GM21367 (cell line): ENCODE results near the gene ABCG8.

ENCODE experiments used
- ATAC-seq: cut with Tn5 transposase; IDR thresholded peaks from one replicate; pipeline ENCODE4 v1.9.1; 2021; ENCODE audit not compliant: unreplicated experiment

ABCG8 gene

GRCh38 chr2:43838560-43839267 lies at the start of gene ABCG8, which contains the start of gene ABCG5:
Gene ABCG8 (plus strand): TSS chr2:43838971. CDS start chr2:43839054, 83 bp downstream.
Gene ABCG5 (minus strand): TSS chr2:43838839. CDS start chr2:43838679, 160 bp downstream.
- ATAC-seq = no peak

GRCh38 chr2:43790147-43790546 lies 48.6 kb upstream of the ABCG8 start:
- no peak for ATAC-seq

DNA sequence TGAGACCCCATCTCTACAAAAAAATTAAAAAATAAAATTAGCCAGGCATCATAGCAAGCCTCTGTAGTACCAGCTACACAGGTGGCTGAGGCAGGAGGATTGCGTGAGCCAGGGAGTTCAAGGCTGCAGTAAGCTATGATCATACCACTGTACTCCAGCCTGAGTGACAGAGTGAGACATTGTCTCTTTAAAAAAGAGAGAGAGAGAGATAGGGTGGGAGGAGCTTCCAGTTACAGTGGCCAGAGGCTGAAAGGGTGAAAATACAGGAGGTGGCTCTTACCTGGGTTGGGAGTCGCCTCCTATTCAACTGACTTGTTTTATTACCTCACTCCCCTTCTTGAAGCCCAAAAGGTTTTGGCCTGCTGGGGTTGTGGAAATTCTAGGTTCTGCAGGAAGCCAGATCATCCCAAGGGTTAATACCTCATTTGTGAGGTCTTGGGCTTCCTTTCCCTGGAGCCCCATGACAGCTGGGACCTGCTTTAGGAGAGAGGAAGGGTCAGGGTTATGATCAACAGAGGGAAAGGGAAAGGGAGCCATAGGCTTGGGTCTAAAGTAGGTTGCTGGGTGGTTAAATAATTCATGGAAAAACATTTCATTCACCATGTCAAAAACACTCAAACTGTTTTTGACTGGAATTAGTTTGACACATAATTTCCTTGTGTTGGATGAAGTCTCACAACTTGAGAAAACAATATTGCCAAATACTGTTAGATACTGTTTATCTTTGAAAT lies 47.6 kb upstream of the ABCG8 start:
- ATAC-seq = no peak

GRCh38 chr2:43792653-43793052 lies 46.1 kb upstream of the ABCG8 start:
- no peak for ATAC-seq

- no peak for ATAC-seq
These were observed 43.8 kb upstream of the ABCG8 start for GRCh38 chr2:43794956-43795355.

DNA sequence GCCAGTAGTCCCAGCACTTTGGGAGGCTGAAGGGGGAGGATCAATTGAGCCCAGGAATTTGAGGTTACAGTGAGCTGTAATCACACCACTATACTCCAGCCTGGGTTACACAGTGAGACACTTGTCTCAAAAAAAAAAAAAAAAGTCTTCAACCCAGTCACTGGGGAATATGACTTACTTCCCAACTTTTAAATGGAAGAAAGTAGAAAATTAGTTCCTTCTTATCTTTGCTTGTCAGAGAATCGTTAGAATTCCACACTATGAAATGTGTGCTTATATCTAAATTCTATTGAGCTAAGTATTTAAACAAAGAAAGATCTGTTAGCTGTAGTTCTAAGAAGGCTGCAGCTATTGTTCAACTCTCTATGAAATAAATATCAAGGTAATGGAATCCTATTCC lies 42.6 kb upstream of the ABCG8 start:
- ATAC-seq = no peak

- no peak for ATAC-seq
These were observed 40.5 kb upstream of the ABCG8 start for GRCh38 chr2:43798300-43798699.

DNA sequence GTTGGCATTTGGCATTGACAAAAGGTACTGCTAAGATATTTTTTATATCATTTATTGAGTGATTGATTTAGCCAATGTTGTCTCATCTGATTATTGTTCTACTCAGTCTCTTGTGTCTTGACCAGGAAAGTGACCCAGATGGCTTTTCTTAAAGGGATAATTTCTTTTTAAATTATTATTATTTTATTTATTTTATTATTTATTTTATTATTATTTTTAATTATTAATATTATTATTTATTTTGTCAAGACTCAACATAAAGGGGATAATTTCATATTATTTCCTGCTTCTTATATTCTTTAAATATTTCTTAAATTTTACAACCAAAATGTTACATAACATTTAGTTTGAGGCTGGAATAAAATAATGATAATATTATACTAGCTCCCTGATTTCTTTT lies 37.9 kb upstream of the ABCG8 start:
- ATAC-seq = no peak

DNA sequence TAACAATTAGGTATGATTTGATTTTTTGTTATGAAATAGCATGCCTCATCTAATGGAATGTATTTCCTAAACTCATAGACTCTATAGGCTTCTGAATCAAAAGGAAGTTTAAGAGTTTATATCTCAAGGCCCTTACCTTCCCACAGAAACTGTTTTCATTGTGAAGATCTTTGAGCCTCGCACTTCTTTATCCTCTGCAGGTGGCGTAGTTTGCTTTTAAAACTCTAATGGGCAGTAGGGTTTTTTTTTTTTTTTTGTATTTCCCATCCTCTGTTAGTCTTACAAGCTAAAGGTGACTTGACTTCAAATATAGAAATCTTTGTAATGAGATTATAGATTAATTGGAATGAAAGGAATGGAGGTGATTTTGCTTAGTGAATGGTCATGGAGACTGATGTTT lies 36.6 kb upstream of the ABCG8 start:
- no peak for ATAC-seq

GRCh38 chr2:43803113-43803512 lies 35.7 kb upstream of the ABCG8 start:
- no peak for ATAC-seq

GRCh38 chr2:43806719-43807031 lies 32.1 kb upstream of the ABCG8 start:
- no peak for ATAC-seq

DNA sequence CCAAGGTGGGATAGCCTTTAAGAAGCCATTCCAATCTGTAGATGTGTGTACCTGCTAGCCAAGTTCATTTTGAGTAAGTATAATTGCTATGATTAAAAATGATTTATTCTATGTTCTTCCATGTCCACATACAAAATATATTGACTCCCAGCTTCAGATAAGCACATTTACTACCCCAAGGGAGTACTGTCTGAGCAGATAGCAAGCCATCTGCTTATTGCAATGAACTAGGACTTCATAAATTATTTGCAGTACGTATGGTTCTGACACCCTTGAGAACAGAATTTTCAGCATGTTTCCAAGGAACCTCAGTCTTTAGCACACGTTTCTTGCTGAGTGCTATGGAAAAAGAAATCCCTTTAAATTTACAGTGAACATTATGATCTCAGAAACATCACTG lies 28.3 kb upstream of the ABCG8 start:
- ATAC-seq = no peak

- no peak for ATAC-seq
These were observed 27.9 kb upstream of the ABCG8 start for GRCh38 chr2:43810888-43811287.

GRCh38 chr2:43812006-43812405 lies 26.8 kb upstream of the ABCG8 start:
- no peak for ATAC-seq

- ATAC-seq = no peak
These were observed 25.8 kb upstream of the ABCG8 start for GRCh38 chr2:43812947-43813346.

DNA sequence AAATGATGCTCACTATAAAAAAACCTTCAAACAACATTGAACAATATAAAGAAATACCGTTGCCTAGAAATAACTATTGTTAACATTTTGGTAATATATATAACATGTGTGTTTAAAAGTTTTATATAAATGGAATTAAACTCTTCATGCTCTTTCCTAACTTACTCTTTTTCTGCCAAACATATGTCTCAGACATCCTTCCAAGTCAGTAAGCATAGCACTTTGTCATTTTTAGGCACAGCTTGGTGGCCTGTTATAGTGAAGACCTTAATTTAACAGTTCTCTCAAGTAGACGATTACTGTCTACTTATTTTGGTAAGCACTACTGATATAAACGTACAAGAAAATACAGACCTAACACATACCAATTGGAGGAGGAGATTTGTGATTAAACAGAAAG lies 24.1 kb upstream of the ABCG8 start:
- no peak for ATAC-seq

DNA sequence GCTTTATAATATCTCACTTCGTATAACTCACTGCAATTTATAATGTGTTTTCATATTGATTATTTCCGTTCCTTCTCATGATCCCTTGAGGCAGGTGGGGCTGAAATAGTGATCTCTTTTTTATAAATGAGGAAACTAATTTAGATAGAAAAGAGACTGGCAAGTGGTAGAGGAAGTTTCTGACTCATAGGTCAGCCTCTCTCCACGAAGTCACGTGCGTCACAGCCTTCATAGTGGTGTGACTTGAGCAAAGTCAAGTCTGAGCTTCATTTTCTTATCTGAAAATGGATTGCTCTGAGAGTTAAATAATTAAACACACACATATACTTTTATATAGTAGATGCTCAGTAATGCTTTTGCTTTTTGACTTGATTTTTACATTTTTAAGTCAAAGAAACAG lies 20.0 kb upstream of the ABCG8 start:
- ATAC-seq = no peak

DNA sequence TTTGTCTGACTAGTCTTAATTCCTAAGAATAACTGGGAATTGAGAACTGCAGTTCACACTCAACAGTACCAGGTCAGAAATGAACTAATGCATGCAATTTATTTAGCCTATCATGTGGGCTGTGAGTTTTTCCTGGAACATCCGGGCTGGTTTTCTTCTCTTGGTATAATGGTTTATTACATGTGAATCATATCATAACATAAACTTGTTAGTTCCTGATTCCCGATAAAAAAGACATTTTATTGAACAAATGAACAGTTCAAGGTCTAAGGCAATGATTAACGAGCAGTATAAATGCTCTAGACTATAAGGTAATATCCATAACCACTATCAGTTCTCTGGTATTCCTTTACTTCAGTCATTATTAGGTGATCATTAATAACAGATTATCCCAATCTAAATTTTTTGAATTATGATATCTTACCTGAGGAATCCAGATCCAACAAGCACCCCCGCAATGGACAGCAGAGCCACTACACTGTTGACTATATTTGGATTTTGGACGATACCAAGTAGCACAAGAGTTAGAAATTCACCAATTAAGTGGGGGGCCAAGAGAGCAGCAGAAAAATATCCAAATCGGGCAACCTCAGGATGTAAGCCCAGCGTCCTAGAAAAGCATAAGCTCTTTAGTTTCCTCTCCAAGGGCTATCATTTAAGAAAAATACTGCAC lies 19.1 kb upstream of the ABCG8 start:
- ATAC-seq = no peak

- ATAC-seq = no peak
These were observed 15.9 kb upstream of the ABCG8 start for GRCh38 chr2:43822839-43823238.

GRCh38 chr2:43823751-43824150 lies 15.0 kb upstream of the ABCG8 start:
- ATAC-seq = no peak

- no peak for ATAC-seq
These were observed 14.3 kb upstream of the ABCG8 start for GRCh38 chr2:43824512-43824911.

DNA sequence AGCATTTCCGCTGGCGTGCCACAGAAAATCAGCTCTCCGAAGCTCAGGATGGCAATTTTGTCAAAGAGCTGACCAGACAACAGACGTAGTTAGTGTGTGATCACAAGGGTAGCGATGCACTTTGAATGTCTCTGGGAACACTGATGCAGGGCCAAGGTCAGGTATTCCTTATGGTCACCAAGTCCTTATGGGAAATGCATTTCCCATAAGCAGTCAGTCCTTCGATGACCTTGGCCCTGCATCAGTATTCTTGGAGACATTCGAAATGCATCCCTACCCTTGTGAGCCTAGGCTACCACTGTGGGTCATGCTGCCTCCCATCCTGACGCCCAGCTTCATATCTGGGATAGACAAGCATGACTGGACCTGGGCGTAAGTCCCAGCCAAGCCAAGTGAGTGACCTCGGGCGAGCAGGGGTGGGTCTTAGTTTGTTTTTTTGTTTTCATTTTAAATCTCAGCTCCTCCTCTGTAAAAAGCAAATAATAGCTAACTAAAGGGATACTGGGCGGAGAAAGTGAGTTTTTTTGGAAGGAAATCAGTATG lies 13.7 kb upstream of the ABCG8 start:
- no peak for ATAC-seq
